IPS DF 4.7 (cell line): ENCODE data around the gene CCL4.
A peak's percentile ranks its signal among the peaks of the same experiment; 100 is the strongest.
"Not testable (repeated sequence)": the region's sequence is repeated elsewhere in the genome, so short reads cannot be mapped to it uniquely, and the experiment has no call there.

ENCODE experiments used
- DNase-seq: peaks from one replicate; pipeline ENCODE4 v3.0.0-alpha.2; 2013; ENCODE audit warnings: low spot score; ENCODE audit errors: extremely low read depth

CCL4 gene

DNA sequence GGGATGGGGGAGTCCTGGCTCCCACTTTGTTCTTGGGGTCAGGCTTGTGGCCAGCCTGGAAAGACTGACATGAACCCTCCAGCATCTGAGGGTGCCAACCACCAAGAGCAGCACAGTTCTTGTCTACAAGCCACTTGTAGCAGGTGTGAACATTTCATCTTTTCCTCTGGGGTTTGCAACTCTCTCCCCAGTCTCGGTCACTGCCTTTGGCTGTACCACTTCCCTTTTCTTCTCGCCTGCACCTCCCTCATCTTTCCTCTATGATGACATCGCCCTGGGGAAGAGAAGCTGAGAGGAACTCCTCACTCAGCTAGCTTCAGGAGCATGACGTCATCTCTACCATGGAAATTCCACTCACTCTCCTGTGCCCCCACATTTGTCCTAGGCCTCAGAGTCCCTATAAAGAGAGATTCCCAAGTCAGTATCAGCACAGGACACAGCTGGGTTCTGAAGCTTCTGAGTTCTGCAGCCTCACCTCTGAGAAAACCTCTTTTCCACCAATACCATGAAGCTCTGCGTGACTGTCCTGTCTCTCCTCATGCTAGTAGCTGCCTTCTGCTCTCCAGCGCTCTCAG lies at the start of gene CCL4:
TSS of gene CCL4 (plus strand) at position 427 of the 575 bp plus-strand sequence. CDS start at position 506, 79 bp downstream.
- not testable (repeated sequence) for DNase-seq

DNA sequence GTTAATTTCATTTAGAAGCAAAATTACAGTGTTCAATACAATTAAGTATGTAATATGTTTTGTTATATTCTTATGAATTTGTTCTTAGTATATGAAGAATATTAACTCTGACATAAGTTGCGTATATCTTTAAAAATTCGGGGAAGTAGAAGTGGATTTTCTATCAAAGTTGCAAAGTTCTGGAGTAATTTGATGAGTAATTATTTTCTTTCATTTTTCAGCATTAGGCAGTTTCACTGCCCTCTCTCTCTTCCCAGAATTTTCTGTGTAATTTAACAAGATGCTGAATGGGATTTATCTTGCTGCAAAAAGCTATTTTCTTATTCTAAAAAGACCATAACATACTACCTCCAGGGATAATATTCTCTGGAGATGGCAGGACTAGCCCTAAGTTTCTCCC lies 48.5 kb upstream of the CCL4 start:
- DNase-seq, result no peak

DNA sequence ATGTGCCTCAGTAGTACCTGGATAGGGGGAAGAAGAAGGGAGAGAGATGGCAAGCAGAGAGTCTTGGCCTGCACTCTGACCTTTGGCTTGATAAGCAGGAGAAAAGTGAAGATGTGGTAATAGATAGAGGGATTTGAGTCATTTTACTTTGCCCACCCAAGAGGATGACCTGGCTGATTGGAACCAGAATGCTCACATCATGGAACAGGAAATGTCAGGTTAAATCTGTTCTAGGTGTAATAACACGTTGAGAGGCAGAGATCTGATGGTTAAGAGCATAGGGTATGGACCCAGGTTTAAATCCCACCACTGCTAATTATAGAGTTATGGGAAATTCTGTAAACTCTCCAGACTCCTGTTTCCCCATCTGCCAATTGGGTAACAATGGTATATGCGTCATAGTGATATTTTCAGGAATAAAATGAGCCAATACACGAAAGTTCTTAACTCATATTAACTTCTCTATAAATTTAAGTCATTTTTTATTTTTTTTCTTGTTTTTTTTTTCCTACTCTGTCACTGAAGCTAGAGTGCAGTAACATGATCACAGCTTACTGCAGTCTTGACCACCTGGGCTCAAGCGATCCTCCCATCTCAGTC lies 47.6 kb upstream of the CCL4 start:
- DNase-seq, result no peak

DNA sequence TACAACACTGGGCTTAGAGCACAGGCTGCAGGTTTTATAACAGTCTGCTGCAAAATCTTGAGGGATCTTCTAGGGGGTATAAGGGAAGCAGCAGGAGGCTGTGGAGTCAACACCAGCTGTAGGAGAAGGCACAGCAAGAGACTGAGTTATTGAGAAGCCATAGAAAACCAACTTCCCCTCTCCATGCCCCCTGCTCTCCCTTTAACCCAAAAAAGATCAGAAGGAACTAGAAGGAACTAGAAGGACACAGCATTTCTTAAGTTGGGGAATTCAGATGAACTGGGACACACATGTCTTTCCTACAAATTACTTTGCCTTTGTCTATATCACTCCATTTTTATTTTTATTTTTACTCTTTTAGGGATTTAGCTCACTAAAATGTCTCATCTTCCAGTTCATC lies 45.7 kb upstream of the CCL4 start:
- no peak for DNase-seq

DNA sequence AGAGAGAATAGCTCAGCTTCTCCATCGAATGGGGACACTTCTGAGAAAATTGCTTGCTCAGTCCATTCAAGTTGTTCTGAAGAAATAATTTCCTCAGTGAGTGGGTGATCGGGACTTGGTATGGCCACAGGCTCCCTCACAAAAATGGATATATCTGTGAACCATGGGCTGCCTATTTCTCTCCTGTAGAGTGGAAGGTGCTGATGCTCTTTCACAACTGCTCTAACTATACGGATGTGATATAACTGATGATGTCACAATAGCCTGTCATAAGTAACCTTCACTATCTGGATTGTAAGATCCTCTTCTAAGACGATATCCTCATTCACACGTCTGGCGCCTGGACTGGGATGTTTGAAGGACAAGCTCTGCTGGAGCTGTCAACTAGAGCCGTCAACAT lies 44.2 kb upstream of the CCL4 start:
- no peak for DNase-seq

DNA sequence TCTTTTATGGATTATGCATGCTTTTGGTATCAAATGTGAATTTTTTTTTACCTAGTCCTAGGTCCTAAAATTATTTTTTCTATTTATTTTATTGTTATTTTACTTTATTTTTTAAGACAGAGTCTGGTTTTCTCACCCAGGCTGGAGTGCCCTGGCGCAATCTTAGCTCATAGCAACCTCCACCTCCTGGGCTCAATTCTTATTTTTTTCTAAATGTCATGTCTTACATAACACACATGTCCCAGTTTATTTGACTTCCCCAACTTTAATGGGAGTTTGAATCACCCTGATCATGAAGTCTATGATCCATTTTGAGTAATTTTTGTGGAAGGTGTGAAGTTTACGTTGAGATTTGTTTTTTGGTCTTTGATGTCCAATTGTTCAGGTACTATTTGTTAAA lies 42.8 kb upstream of the CCL4 start:
- no peak for DNase-seq

DNA sequence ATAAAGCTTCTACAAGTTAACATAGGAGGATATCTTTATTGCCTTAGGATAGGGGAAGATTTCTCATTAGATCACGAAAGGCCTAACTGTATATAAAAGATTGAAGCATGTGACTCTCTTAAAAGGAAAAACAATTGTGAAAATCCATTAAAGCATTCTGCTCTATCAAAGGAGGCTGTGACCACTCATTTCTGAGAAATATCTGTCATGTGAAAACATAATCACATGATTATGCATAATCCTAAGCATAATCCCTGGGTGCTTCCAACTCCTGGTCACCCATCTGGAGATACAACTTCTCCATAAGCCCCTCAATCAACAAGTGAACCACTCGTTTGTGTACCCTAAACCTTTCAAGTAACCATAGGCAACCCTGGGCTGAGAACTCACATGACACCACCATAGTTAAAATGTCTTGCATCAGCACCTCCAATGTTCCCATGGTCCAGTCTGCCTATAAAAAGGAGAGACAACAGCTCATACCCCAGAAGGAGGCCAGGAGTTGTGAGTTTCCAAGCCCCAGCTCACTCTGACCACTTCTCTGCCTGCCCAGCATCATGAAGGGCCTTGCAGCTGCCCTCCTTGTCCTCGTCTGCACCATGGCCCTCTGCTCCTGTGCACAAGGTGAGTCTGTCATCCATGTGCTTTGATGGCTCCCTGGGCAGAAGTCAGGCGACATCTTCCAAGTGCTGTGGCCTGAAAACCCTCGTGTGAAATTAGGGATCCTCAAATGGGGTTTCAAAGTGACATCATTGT lies 39.7 kb upstream of the CCL4 start, which contains the start of gene CCL18:
TSS of gene CCL18 (plus strand) at position 487 of the 756 bp plus-strand sequence. CDS start at position 558, 71 bp downstream.
- no peak for DNase-seq

DNA sequence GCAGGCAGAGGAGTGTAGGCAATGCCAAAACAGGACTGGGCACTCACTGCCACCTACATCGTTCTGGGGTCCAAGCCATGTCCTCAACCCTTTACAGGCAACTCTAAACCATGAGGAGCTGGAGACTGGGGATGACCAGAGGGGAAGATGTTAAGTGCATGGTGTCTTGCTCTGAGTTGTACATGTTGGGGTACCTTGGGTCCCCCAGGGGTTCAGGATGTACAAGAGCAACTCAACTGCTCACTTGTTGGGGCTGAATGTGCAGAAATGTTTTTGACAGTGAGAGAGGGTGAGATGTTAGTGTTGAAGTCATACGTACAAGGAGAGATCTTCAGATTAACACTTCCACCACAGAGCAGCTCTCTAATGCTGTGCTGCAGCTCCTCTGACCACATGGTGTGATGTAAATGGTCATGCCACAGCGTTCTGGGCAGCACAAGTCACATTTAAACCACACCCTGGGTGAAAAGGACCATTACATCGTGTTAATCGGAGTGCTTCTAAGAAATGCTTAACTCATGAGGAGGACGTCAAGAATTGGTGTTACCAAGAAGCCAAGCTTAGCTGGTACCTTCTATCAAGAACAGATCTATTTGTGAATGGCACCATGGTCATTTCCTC lies 37.2 kb upstream of the CCL4 start:
- DNase-seq, result no peak

DNA sequence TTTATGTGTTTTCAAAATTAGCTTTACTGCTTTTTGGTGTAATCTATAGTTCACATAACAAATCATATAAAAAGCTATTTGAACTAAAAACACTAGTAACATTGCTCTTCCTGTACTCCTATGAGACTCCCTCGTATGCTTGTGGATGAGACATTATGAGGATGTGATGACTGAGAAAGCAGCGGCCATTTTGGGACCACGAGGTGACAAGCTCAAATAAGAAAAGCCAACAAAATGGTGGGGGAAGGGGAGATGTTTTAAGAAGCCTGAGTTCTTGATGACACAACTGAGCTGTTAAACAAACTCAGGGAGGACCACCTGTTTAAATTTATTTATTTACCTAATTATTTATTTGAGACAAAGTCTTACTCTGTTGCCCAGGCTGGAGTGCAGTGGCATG lies 35.1 kb upstream of the CCL4 start:
- no peak for DNase-seq

DNA sequence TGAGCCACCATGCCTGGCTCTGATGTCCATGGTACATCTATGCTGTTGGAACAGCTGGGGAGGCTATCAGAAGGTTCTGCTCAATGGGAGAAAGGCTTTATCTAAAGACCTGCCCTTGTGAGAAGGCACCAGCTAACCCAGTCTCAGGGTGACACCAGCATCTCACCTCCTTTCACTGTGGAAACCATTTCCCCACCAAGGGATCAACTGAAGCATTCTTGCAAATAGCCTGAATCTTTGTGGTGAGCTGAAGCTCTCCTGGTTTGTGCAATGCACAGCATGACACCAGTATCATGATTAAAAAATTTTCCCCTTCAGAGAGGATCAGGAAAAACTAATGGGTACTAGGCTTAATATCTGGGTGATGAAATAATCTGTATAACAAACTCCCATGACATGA lies 34.5 kb upstream of the CCL4 start:
- DNase-seq, result no peak

DNA sequence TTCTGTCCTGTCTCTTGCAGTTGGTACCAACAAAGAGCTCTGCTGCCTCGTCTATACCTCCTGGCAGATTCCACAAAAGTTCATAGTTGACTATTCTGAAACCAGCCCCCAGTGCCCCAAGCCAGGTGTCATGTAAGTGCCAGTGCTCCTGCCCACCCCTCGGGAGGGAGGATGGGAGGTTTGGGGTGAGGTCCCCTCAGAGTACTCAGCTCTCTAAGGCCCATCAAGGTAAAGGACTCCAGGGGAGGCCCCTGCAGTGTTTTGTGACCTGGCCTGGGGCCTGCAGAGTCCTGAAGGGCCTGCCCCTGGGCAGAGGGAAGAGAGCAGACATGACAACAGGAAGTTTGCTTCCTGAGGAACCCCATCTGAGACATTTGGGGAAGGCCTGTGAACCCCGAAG lies 33.2 kb upstream of the CCL4 start:
- DNase-seq, result no peak

DNA sequence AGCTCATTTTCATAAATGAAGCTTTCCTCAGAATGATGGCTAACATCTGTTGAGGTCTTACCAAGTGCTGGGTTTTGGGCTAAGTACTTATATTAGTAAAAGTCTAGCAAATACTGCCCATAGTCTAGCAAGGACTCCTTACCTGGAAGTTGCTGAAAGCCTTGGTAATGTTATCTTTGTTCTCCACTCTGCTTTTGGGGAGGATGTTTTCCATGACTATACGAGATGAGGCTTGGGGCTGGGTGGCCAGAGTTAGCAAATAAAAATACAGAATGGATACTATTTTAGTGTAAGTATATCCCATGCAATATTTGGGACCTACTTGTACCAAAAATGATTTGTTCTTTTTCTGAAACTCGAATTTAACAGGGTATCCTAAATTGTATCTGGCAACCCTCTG lies 31.9 kb upstream of the CCL4 start:
- no peak for DNase-seq

DNA sequence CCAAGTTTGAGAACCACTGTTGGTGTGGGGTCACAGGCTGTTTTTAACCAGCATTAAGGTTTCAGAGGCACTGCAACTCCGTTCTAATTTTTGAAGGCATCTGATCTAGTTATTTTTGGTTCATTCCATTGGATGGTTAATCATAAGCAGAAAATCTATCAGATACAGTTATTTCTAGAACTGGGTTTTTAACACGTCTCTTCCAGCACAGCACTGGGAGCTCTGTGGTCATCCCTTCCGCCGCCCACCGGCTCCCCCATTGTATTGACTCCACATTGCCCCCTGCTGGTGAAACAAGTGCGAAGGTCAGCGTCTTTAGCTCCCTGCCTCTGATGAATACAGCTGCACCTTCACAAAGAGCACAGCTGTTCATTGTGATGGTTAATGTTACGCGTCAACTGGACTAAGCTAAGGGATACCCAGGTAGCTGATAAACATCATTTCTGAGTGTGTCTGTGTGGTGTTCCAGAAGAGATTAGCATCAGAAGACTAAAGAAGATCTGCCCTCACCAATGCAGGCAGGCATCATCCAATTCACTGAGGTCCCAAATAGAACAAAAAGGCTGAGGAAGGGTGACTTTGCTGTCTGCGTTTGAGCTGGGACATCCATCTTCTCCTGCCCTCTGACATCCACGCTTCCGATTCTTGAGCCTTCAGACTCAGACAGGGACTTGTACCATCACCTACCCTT lies 31.1 kb upstream of the CCL4 start:
- DNase-seq, result peak; percentile 84

DNA sequence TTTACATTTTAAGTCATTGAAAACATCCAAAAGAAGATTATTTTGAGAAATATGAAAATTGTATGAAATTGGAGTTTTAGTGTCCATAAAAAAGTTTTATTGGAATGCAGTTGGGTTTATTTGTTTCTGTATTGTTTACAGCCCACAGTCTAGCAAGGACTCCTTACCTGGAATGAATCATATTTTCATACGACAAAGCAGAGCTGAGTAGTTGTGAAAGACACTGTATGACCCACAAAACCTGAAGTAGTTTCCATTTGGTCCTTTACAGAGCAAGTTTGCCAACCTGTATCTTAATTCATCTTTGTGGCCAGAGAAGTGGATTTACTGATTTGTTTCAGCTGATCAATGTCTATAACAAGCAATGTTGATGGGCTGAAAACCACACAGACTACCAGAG lies 29.3 kb upstream of the CCL4 start:
- DNase-seq, result no peak

DNA sequence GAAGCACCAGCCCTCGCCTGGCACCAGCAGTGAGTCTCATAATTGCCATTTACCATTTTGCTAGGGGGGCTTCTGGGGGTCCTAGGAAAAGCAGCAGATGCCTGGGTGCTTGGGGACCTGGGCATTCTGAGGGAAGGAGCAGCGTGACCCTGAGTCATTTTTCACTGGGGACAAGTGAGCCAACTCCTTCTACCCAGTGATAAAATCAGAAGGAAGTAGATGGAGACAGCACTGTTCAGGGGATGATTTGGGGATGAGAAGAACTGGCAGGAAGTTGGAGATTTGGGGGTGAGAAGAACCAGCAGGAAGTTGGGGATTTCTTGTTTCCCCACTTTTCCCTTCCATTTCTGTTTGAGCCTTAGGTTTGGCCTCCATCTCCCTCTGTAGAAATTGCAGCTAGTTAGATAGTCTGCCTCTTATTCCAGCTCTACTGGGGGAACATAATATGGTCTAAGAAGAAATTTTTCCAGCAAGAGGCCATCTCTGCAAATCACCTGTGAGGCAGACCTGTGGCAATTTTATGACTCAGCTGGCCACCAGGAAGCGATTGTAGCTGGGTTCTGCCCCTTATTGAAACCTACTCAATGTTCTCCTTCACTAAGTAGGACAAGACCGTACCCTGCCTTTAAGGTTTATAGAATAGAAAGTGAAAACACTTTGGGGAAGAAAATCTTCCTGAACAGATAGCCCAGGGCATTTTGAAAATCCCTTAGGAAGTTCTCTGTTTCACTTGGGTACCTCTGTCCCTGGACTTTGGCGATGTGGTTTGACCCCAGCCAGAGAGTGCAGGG lies 21.8 kb upstream of the CCL4 start:
- not testable (repeated sequence) for DNase-seq

DNA sequence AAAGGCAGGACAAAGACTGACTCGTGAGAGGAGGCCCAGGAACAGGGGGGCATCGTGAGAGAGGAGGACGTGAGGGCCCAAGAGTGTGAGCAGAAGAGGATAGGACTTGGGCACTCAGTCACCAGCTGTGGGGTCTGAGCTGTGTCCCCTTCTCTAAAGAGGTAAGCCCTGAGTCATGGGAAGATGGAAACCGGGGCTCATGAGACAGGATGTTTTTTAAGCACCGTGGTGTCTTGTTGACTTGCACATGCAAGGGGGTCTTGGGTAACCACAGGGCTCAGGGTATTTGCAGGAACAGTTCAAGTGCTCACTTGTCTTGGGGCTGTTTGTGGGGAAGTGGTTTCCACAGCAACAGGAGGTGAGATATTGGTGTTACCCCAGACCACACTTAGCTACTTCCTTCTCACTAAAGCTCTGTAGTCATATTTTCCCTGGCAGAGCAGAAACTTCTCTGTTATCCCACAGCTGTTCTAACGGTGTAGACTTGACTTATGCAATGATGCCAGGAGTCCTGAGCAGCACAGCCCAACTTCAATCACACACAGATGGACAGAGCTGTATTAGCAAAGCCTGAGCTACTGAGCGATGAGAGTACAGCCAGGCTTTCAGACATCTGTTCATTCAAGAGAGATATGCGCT lies 21.0 kb upstream of the CCL4 start:
- DNase-seq, result not testable (repeated sequence)

DNA sequence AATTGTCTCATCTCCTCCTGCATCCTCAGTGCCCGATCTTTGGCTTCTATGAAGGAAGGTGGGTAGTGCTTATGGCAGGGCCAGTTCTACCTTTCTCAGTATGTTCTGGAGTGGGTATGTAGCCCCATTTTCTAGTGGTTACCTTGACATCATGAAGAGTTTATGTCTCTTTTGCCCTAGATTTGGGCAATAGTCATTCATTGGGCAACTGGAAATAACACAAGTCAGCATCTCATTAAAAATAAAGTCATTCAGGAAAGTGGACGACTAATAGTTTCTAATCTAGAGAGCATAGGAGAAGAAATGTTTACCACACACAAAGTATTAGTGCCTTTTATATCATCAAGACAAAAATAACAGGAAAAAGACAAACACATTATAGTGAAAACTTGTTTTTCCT lies 19.9 kb upstream of the CCL4 start:
- not testable (repeated sequence) for DNase-seq

DNA sequence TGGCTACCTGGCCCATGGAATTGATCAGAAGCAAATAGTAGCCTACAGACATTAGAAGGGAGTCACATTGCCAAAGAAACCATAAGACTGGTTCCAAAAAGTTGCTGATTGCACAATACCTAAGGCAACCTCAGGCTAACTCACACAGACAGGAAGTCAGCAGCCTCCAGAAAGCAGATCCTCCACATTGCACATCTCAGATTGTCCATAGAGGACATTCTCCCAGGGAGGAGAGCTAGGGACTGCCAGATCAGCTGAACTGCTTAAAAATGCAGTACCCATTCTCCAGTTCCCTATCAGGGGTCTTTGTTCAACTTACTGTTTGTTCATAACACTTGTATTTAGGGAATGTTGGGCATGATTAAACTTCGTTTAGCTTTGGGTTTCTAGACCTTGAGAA lies 17.9 kb upstream of the CCL4 start:
- DNase-seq, result no peak

DNA sequence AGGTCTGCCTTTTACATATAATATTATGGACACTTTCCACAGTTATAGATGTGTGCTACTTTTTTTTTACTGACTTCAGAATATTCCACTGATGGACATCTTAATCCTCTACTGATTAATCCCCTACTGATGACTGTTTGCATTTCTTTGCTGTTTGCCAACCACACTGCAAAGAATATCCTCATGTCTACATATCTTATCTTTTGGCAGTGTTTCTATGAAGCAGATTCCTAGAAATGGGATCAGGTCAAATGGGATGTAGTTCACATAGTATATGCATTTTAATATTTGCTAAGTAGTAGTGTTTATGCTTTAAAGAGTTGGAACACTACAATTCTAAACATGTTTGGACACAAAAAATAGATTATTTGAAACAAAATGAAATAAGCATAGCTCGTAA lies 16.8 kb upstream of the CCL4 start:
- no peak for DNase-seq

DNA sequence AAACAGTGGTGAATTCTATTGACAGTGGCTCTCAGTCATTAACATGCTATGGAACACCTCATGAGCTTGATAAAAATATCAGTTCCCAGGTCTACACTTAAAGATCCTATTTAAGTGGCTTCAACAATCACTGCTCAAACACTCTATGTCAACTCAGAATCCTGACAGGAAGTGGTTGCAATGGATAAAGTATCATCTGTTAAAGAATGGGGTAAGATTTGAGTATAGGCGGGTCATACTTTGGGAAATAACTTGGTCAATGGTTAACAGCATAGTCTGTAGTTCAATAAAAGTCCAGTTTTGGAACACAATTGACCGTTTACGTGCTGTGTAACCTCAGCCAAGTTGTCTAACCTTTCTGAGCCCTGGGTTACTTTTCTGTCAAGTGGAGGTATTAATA lies 16.2 kb upstream of the CCL4 start:
- not testable (repeated sequence) for DNase-seq
